Mesendoderm (in vitro differentiated cells): ENCODE measurements around the gene COL4A5.

Experiments
- DNase-seq: peaks from one replicate; pipeline ENCODE4 v3.0.0; 2013
- H2AK5ac ChIP-seq: 2 replicates; pipeline ENCODE4 v1.6.1; 2013; ENCODE audit warnings: low read length, inconsistent platforms
- H2BK120ac ChIP-seq: 2 replicates; pipeline ENCODE4 v1.6.1; 2013; ENCODE audit warnings: low read depth, mild to moderate bottlenecking, low read length, moderate library complexity, mixed read lengths
- H2BK15ac ChIP-seq: replicated peaks from 2 replicates; pipeline ENCODE4 v1.6.1; 2013; ENCODE audit warnings: low read depth, mild to moderate bottlenecking, moderate library complexity
- H2BK5ac ChIP-seq: 2 replicates; pipeline ENCODE4 v1.6.1; 2013; ENCODE audit warnings: low read length, inconsistent platforms
- H3K18ac ChIP-seq: 2 replicates; pipeline ENCODE4 v1.6.1; 2013; ENCODE audit warnings: mild to moderate bottlenecking, low read length, mixed read lengths
- H3K23ac ChIP-seq: one replicate; pipeline ENCODE4 v1.6.1; 2013; ENCODE audit warnings: low read length
- H3K27ac ChIP-seq: 2 replicates; pipeline ENCODE4 v1.5.1; 2013; ENCODE audit warnings: low read depth, mild to moderate bottlenecking, inconsistent platforms, low read length, moderate library complexity
- H3K27me3 ChIP-seq: 2 replicates; pipeline ENCODE4 v1.6.1; 2013; ENCODE audit warnings: low read length, control low read depth, mild to moderate bottlenecking, inconsistent platforms; ENCODE audit not compliant: insufficient read depth, poor library complexity
- H3K36me3 ChIP-seq: 2 replicates; pipeline ENCODE4 v1.6.1; 2013; ENCODE audit warnings: low read length, inconsistent platforms; ENCODE audit not compliant: control insufficient read depth, insufficient read depth
- H3K4ac ChIP-seq: one replicate; pipeline ENCODE4 v1.6.1; 2013; ENCODE audit warnings: low read depth, mild to moderate bottlenecking, low read length, moderate library complexity
- H3K4me1 ChIP-seq: 2 replicates; pipeline ENCODE4 v1.6.1; 2013; ENCODE audit warnings: low read depth, low read length, inconsistent platforms; ENCODE audit not compliant: control insufficient read depth
- H3K4me2 ChIP-seq: 2 replicates; pipeline ENCODE4 v1.6.1; 2013; ENCODE audit warnings: low read length
- H3K4me3 ChIP-seq: 2 replicates; pipeline ENCODE4 v1.5.1; 2013; ENCODE audit warnings: mild to moderate bottlenecking, low read length
- H3K56ac ChIP-seq: one replicate; pipeline ENCODE4 v1.6.1; 2013; ENCODE audit warnings: low read length
- H3K79me1 ChIP-seq: 2 replicates; pipeline ENCODE4 v1.6.1; 2013; ENCODE audit warnings: low read length, inconsistent platforms
- H3K79me2 ChIP-seq: 2 replicates; pipeline ENCODE4 v1.6.1; 2013; ENCODE audit warnings: mild to moderate bottlenecking, low read length; ENCODE audit not compliant: control insufficient read depth, insufficient read depth
- H3K9ac ChIP-seq: 2 replicates; pipeline ENCODE4 v1.6.1; 2013; ENCODE audit warnings: low read length, inconsistent platforms
- H4K5ac ChIP-seq: one replicate; pipeline ENCODE4 v1.6.1; 2013; ENCODE audit warnings: low read length
- H4K8ac ChIP-seq: one replicate; pipeline ENCODE4 v1.6.1; 2013; ENCODE audit warnings: low read depth, mild to moderate bottlenecking, control low read depth, low read length, moderate library complexity
- WGBS: extraction: QIAGEN DNeasy Blood & Tissue Kit; methylation state at CpG from one replicate; pipeline ENCODE4 v1.1.7; 2013; ENCODE audit warnings: low lambda C conversion rate, missing lambda C conversion rate; ENCODE audit not compliant: insufficient coverage; ENCODE audit errors: extremely low coverage; 5-methylcytosine and 5-hydroxymethylcytosine counted together

The COL4A5 gene

DNA sequence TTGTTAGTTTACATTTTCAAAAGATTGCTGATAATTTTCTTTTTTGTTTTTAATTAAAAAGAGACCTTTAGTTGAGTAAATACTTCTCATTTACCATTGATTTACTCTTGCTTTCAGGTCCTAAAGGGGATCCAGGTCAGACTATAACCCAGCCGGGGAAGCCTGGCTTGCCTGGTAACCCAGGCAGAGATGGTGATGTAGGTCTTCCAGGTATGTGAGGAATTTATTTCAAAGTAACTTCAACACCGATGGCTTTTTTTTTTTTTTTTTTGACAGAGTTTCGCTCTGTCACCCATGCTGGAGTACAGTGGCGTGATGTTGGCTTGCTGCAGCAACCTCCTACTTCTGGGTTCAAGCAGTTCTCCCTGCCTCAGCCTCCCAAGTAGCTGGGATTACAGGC lies 161.6 kb downstream of the COL4A5 start:
- DNase-seq = peak; percentile 74
- no peaks in the 10 kb centered on the region for H3K79me1 ChIP-seq
- H3K36me3 ChIP-seq = no peaks in the 10 kb centered on the region
- no peak overlapping the region for H3K4me2 ChIP-seq
- no peak overlapping the region for H4K8ac ChIP-seq
- no peak overlapping the region for H3K56ac ChIP-seq
- no peak overlapping the region for H3K4me3 ChIP-seq
- no peaks in the 10 kb centered on the region for H3K79me2 ChIP-seq
- no peak overlapping the region for H3K9ac ChIP-seq
- H3K27me3 ChIP-seq = no peaks in the 10 kb centered on the region
- H2BK5ac ChIP-seq = no peak overlapping the region
- no peak overlapping the region for H2AK5ac ChIP-seq
- H3K4me1 ChIP-seq = no peaks in the 10 kb centered on the region
- no peak overlapping the region for H2BK15ac ChIP-seq
- no peak overlapping the region for H3K23ac ChIP-seq
- no peak overlapping the region for H3K4ac ChIP-seq
- no peak overlapping the region for H3K18ac ChIP-seq
- H3K27ac ChIP-seq = no peak overlapping the region
- no peak overlapping the region for H2BK120ac ChIP-seq
- no peak overlapping the region for H4K5ac ChIP-seq
- no CpG with 5 or more reads among the region's 4 CpGs for WGBS

DNA sequence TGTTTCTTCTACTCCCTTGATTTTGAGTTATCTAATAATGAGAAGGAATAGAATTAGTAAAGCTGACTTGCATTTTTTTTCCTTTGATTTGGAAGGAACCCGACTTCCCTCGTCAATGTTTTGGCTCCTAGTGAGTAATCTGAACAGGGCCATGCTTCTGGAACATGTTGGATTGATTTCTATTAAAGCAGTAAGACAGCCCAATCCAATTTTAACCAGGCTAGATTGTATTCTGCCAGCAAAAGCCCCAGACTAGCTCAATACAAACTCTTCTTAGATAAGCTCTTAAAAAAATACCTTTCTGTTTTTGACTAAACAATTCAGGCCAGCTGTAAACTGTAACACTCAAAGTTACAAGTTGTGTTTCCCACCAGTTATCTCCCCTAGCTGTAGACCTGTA lies 170.5 kb downstream of the COL4A5 start:
- no peaks in the 10 kb centered on the region for H3K79me2 ChIP-seq
- H4K5ac ChIP-seq = no peak overlapping the region
- no peak overlapping the region for H3K56ac ChIP-seq
- H3K4me1 ChIP-seq = no peaks in the 10 kb centered on the region
- H3K27me3 ChIP-seq = no peaks in the 10 kb centered on the region
- H2BK5ac ChIP-seq = no peak overlapping the region
- H3K27ac ChIP-seq = no peak overlapping the region
- no peak overlapping the region for H2BK120ac ChIP-seq
- H3K36me3 ChIP-seq = no peaks in the 10 kb centered on the region
- H3K9ac ChIP-seq = no peak overlapping the region
- no peak overlapping the region for H3K23ac ChIP-seq
- H3K18ac ChIP-seq = no peak overlapping the region
- no CpG with 5 or more reads among the region's 2 CpGs for WGBS
- no peak overlapping the region for H3K4ac ChIP-seq
- no peak for DNase-seq
- H4K8ac ChIP-seq = no peak overlapping the region
- H3K4me2 ChIP-seq = no peak overlapping the region
- no peak overlapping the region for H2AK5ac ChIP-seq
- H3K79me1 ChIP-seq = no peaks in the 10 kb centered on the region
- H3K4me3 ChIP-seq = no peak overlapping the region
- no peak overlapping the region for H2BK15ac ChIP-seq

DNA sequence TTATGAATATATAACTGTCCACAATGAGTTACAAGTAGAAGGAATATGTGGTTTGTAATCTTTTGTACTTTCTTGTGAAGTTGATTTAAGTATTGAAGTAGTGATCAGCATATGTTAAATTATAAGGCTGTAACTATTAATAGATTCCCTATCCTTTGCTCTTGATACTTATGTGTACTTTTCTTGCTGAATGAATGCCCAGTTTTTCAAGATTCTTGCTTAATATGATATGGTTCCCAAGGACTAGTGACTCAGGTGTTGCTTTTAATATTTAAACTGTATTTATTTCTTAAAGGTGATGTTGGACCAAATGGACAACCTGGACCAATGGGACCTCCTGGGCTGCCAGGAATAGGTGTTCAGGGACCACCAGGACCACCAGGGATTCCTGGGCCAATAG lies 175.0 kb downstream of the COL4A5 start:
- H4K5ac ChIP-seq = no peak overlapping the region
- H3K18ac ChIP-seq = no peak overlapping the region
- H2BK5ac ChIP-seq = no peak overlapping the region
- H3K23ac ChIP-seq = no peak overlapping the region
- no peak overlapping the region for H2BK15ac ChIP-seq
- H4K8ac ChIP-seq = no peak overlapping the region
- no peak for DNase-seq
- no peaks in the 10 kb centered on the region for H3K4me1 ChIP-seq
- no peak overlapping the region for H3K4me2 ChIP-seq
- no peak overlapping the region for H2AK5ac ChIP-seq
- H3K27ac ChIP-seq = no peak overlapping the region
- no peaks in the 10 kb centered on the region for H3K27me3 ChIP-seq
- H3K79me1 ChIP-seq = no peaks in the 10 kb centered on the region
- no peak overlapping the region for H3K4ac ChIP-seq
- no peaks in the 10 kb centered on the region for H3K36me3 ChIP-seq
- no peak overlapping the region for H3K56ac ChIP-seq
- H3K4me3 ChIP-seq = no peak overlapping the region
- H3K9ac ChIP-seq = no peak overlapping the region
- H2BK120ac ChIP-seq = no peak overlapping the region
- H3K79me2 ChIP-seq = no peaks in the 10 kb centered on the region

DNA sequence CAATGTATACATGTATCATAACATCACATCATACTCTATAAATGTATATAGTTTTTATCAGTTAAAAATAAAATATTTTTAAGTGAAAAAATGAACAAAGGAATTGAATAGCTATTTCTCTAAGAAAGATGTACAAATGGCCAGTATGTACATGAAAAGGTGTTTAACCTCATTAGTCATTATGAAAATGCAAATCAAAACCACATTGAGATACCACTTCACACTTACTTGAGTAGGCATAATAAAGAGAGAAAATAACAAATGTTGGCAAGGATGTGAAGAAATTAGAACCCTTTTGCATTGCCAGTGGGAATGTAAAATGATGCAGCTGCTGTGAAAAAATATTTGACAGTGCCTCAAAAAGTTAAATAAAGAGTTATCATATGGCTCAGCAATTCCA lies 201.2 kb downstream of the COL4A5 start:
- Histone ChIP-seq H3K27me3 (no peaks in the 10 kb centered on the region), H3K27ac (no peak overlapping the region), H3K4ac (no peak overlapping the region), H3K4me1 (no peaks in the 10 kb centered on the region), H3K36me3 (no peaks in the 10 kb centered on the region), H3K4me2 (no peak overlapping the region), H3K79me2 (no peaks in the 10 kb centered on the region), H2BK15ac (no peak overlapping the region), H3K18ac (no peak overlapping the region), H4K8ac (no peak overlapping the region), H3K79me1 (no peaks in the 10 kb centered on the region), H3K4me3 (no peak overlapping the region), H3K23ac (no peak overlapping the region), H2AK5ac (no peak overlapping the region), H2BK120ac (no peak overlapping the region), H3K9ac (no peak overlapping the region), H2BK5ac (no peak overlapping the region), H4K5ac (no peak overlapping the region), H3K56ac (no peak overlapping the region)
- no peak for DNase-seq

DNA sequence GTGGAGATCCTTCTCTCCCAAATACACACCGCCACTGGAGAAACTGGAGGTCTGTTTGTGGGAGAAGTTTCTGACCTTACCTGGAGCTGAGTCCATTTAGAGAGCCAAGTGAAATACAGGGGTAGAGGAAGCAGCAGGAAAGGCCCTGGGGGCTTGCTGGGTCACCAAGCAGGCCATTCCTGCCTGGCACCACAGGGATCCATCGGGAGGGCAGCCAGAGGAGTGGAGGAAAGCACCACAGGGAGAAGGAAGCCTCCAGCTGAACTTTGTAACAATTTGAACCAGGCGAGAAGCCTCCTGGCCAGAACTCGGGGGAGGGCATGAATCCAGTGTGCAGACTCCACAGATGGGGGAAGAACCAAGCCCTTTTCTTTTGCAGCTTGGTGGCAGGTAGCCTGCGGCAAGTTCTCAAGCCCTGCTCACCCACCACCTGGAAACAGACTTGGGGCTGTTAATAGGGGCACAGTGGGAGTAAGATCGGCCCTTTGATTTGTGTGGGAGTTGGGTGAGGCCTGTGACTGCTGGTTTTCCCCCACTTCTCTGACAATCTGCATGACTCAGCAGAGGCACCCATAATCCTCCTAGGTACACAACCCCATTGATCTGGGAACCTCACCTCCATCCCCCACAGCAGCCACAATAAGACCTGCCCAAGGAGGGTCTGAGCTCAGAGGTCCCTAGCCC lies 202.1 kb downstream of the COL4A5 start:
- Histone ChIP-seq H3K79me2 (no peaks in the 10 kb centered on the region), H3K9ac (no peak overlapping the region), H3K27me3 (no peaks in the 10 kb centered on the region), H3K18ac (no peak overlapping the region), H3K4me1 (no peaks in the 10 kb centered on the region), H3K23ac (no peak overlapping the region), H4K5ac (no peak overlapping the region), H2BK15ac (no peak overlapping the region), H2BK120ac (no peak overlapping the region), H2AK5ac (no peak overlapping the region), H3K4ac (no peak overlapping the region), H3K27ac (no peak overlapping the region), H2BK5ac (no peak overlapping the region), H4K8ac (no peak overlapping the region), H3K79me1 (no peaks in the 10 kb centered on the region), H3K4me3 (no peak overlapping the region), H3K56ac (no peak overlapping the region), H3K4me2 (no peak overlapping the region), H3K36me3 (no peaks in the 10 kb centered on the region)
- no CpG with 5 or more reads among the region's 6 CpGs for WGBS
- no peak for DNase-seq

DNA sequence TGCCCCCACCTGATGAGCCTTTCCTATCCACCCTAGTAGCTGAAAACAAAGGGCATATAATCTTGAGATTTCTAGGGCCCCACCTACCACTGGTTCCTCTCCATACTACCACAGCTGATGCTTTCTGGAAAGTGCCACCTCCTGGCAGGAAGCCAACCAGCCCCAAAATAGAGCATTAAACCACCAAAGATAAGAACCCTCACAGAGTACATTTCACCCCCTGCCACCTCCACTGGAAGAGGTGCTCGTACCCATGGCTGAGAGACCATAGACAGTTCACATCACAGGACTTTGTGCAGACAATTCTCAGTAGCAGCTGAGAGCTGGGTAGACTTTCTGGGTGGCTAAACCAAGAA lies 202.6 kb downstream of the COL4A5 start:
- Histone ChIP-seq H4K8ac (no peak overlapping the region), H3K4ac (no peak overlapping the region), H4K5ac (no peak overlapping the region), H3K27ac (no peak overlapping the region), H3K4me1 (no peaks in the 10 kb centered on the region), H3K79me2 (no peaks in the 10 kb centered on the region), H2BK5ac (no peak overlapping the region), H2BK120ac (no peak overlapping the region), H3K4me3 (no peak overlapping the region), H3K27me3 (no peaks in the 10 kb centered on the region), H3K79me1 (no peaks in the 10 kb centered on the region), H3K4me2 (no peak overlapping the region), H3K18ac (no peak overlapping the region), H2BK15ac (no peak overlapping the region), H3K9ac (no peak overlapping the region), H2AK5ac (no peak overlapping the region), H3K56ac (no peak overlapping the region), H3K23ac (no peak overlapping the region), H3K36me3 (no peaks in the 10 kb centered on the region)
- peak; percentile 1 for DNase-seq
- no CpG with 5 or more reads among the region's 1 CpG for WGBS
